Natural killer cell (primary cell): ENCODE measurements around the gene PLK1. TPM values are rescaled to one million over a fixed set of nuclear protein-coding genes. Genes with fewer than 3 reads are reported as not detected.

ENCODE experiments used
- ATAC-seq, 3 donors: fragments of 150-1000 bp in 2 of 3; fragments of 200-7000 bp in 1 of 3; cut with Tn5 transposase; 1 replicate in 1 of 3; 2 replicates in 2 of 3; pipeline ENCODE4 v1.10.0; 2021; ENCODE audit warnings: mild to moderate bottlenecking in 2 of 3, moderate library complexity in 2 of 3
- DNase-seq, 2 donors: peaks; one replicate each; pipeline versions ENCODE4 v3.0.0 to v3.0.0-alpha.2; 2013 to 2021; ENCODE audit warnings: mixed read lengths in 1 of 2
- H3K27ac ChIP-seq: one replicate; pipeline ENCODE4 v1.5.1; 2013; ENCODE audit warnings: mild to moderate bottlenecking, low read length
- H3K27me3 ChIP-seq: one replicate; pipeline ENCODE4 v1.6.1; 2013; ENCODE audit warnings: low read length; ENCODE audit not compliant: control insufficient read depth, insufficient read depth
- H3K36me3 ChIP-seq: one replicate; pipeline ENCODE4 v1.6.1; 2013; ENCODE audit warnings: low read length; ENCODE audit not compliant: control insufficient read depth, insufficient read depth
- H3K4me1 ChIP-seq: one replicate; pipeline ENCODE4 v1.6.1; 2013; ENCODE audit warnings: low read length; ENCODE audit not compliant: control insufficient read depth, insufficient read depth
- H3K4me3 ChIP-seq: one replicate; pipeline ENCODE4 v1.5.1; 2013; ENCODE audit warnings: low read length
- H3K9me3 ChIP-seq: one replicate; pipeline ENCODE4 v1.6.1; 2013; ENCODE audit warnings: low read length; ENCODE audit not compliant: control insufficient read depth, insufficient read depth
- H3K27ac Mint-ChIP-seq, 2 donors: one replicate each; pipeline ENCODE4 v1.8.0; 2022; ENCODE audit warnings: mild to moderate bottlenecking in 2 of 2, mixed read lengths in 2 of 2, moderate library complexity in 1 of 2
- H3K27me3 Mint-ChIP-seq, 2 donors: one replicate each; pipeline ENCODE4 v1.8.0; 2022; ENCODE audit warnings: low read depth in 2 of 2, mixed read lengths in 2 of 2
- H3K36me3 Mint-ChIP-seq: one replicate; pipeline ENCODE4 v1.8.0; 2022; ENCODE audit warnings: mixed read lengths
- H3K4me1 Mint-ChIP-seq, 2 donors: one replicate each; pipeline ENCODE4 v1.8.0; 2022; ENCODE audit warnings: mixed read lengths in 2 of 2
- H3K4me3 Mint-ChIP-seq: one replicate; pipeline ENCODE4 v1.8.0; 2022; ENCODE audit warnings: mild to moderate bottlenecking, moderate library complexity, mixed read lengths
- H3K9me3 Mint-ChIP-seq, 2 donors: one replicate each; pipeline ENCODE4 v1.8.0; 2022; ENCODE audit warnings: mixed read lengths in 2 of 2
- CTCF ChIP-seq: fragments of 200-600 bp; IDR thresholded peaks from one replicate; pipeline ENCODE4 v1.8.0; 2022; ENCODE audit warnings: antibody characterized with exemption
- WGBS: methylation state at CpG from one replicate; pipeline ENCODE4 v1.1.7; 2013; ENCODE audit warnings: missing lambda C conversion rate; ENCODE audit not compliant: insufficient coverage; 5-methylcytosine and 5-hydroxymethylcytosine counted together
- intact Hi-C: fragments of 100-400 bp; cut with micrococcal nuclease; formaldehyde crosslinking; loops from one replicate; pipeline ENCODE4 v1.14.2; 2022
- total RNA-seq, 4 donors: library from RNA; stranded (reverse); fragments of 120-200 nt in 1 of 4; gene quantifications; one replicate each; pipeline versions ENCODE4 v1.2.3 to v1.2.4, GENCODE V29; 2013 to 2022

Gene PLK1
- total RNA-seq, 3 donors from 2014 or later (not counting 1 experiment from before 2014, with no cell fraction given): 0.66 to 2.9 (median 1.7) TPM

GRCh38 chr16:23663918-23664317 lies 14.8 kb upstream of the PLK1 start:
- H3K9me3 Mint-ChIP-seq: no peaks in the 10 kb centered on the region
- TF ChIP-seq CTCF: no peak
- Histone ChIP-seq H3K27ac (no peak overlapping the region), H3K4me3 (no peak overlapping the region), H3K27me3 (no peaks in the 10 kb centered on the region), H3K4me1 (no peaks in the 10 kb centered on the region), H3K36me3 (peaks cover 91% of the 10 kb centered on the region), H3K9me3 (no peaks in the 10 kb centered on the region)
- WGBS: 80% methylated on average over 2 of the region's 2 CpGs
- H3K4me3 Mint-ChIP-seq: no peak overlapping the region
- intact Hi-C loops: no loop called here
- H3K27me3 Mint-ChIP-seq: no peaks in the 10 kb centered on the region
- ATAC-seq: no peak
- DNase-seq: no peak
- peaks cover 2 to 8% of the 10 kb centered on the region in 2 donors for H3K4me1 Mint-ChIP-seq
- peaks cover 48% of the 10 kb centered on the region for H3K36me3 Mint-ChIP-seq
- no peak overlapping the region for H3K27ac Mint-ChIP-seq

DNA sequence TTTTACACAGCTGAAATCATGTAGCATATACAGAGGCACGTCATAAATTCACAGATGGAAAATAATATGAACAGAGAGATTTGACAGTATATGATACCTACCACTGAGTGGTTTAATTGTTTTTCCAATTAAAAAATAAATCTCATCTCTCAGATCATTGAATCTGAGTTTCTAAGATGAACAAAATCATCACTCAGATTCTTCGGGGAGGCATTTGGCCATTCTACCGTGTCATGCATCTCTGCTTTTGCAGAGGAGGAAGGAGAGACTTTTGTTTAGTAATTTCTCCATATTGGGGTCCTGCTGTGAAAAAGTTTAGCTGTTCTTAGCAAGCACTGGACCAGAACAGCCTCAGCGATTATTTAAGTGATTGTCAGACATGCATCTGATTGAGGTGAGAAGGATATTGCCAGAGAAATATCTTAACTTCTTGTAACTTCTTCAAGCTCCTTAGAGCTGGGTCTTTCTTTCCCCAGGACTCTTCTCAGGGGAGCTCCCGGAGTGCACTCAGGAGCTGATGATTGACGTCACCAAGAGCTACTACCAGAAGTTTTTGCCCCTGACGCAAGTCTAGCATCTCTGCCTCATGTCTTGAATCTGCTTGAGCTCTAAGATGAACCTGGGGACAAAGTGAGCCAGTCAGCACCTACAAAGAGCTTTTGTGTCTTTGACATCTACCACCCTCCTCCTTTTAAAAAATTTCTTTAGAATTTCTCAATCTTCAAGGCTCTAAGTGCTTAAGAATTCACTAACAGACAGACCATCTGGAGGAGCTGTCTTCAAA lies 11.9 kb upstream of the PLK1 start:
- Mint-ChIP-seq H3K27ac (no peak overlapping the region), H3K36me3 (peaks cover 37% of the 10 kb centered on the region), H3K9me3 (no peaks in the 10 kb centered on the region), H3K27me3 (no peaks in the 10 kb centered on the region), H3K4me1 (peaks cover 0 to 8% of the 10 kb centered on the region in 2 donors), H3K4me3 (no peak overlapping the region)
- no peaks in the 10 kb centered on the region for H3K9me3 ChIP-seq
- H3K4me1 ChIP-seq: no peaks in the 10 kb centered on the region
- ATAC-seq: no peak
- DNase-seq: no peak
- no peaks in the 10 kb centered on the region for H3K27me3 ChIP-seq
- 93% methylated on average over 6 of the region's 7 CpGs for WGBS
- no peak overlapping the region for H3K27ac ChIP-seq
- H3K36me3 ChIP-seq: peaks cover 76% of the 10 kb centered on the region
- H3K4me3 ChIP-seq: no peak overlapping the region
- intact Hi-C loops: no loop called here
- TF ChIP-seq CTCF: no peak

- H3K4me3 Mint-ChIP-seq: no peak overlapping the region
- Histone ChIP-seq H3K9me3 (no peaks in the 10 kb centered on the region), H3K4me3 (no peak overlapping the region), H3K27ac (no peak overlapping the region), H3K36me3 (peaks cover 73% of the 10 kb centered on the region), H3K27me3 (no peaks in the 10 kb centered on the region), H3K4me1 (no peaks in the 10 kb centered on the region)
- H3K27me3 Mint-ChIP-seq: no peaks in the 10 kb centered on the region
- H3K4me1 Mint-ChIP-seq: peaks cover 0 to 8% of the 10 kb centered on the region in 2 donors
- no peak for TF ChIP-seq CTCF
- no peaks in the 10 kb centered on the region for H3K9me3 Mint-ChIP-seq
- intact Hi-C loops: no loop called here
- ATAC-seq: no peak
- 97% methylated on average over 6 of the region's 6 CpGs for WGBS
- peaks cover 37% of the 10 kb centered on the region for H3K36me3 Mint-ChIP-seq
- no peak overlapping the region for H3K27ac Mint-ChIP-seq
- no peak for DNase-seq
These were observed 11.4 kb upstream of the PLK1 start for GRCh38 chr16:23667355-23667659.

GRCh38 chr16:23668225-23668624 lies 10.5 kb upstream of the PLK1 start:
- no peak for TF ChIP-seq CTCF
- H3K4me1 Mint-ChIP-seq: peaks cover 0 to 8% of the 10 kb centered on the region in 2 donors
- intact Hi-C loops: no loop called here
- Histone ChIP-seq H3K27me3 (no peaks in the 10 kb centered on the region), H3K27ac (no peak overlapping the region), H3K4me1 (no peaks in the 10 kb centered on the region), H3K4me3 (no peak overlapping the region), H3K36me3 (peaks cover 64% of the 10 kb centered on the region), H3K9me3 (no peaks in the 10 kb centered on the region)
- peaks cover 31% of the 10 kb centered on the region for H3K36me3 Mint-ChIP-seq
- H3K4me3 Mint-ChIP-seq: no peak overlapping the region
- H3K9me3 Mint-ChIP-seq: no peaks in the 10 kb centered on the region
- ATAC-seq: no peak
- DNase-seq: no peak
- H3K27me3 Mint-ChIP-seq: no peaks in the 10 kb centered on the region
- WGBS: 100% methylated on average over 1 of the region's 1 CpG
- no peak overlapping the region for H3K27ac Mint-ChIP-seq
